GM12878 (cell line): ENCODE measurements around the gene ZNF493. TPM values are rescaled to one million over a fixed set of nuclear protein-coding genes. Genes with fewer than 3 reads are reported as not detected.

Source experiments
- POLR2AphosphoS2 ChIP-seq: IDR thresholded peaks from 2 replicates; pipeline ENCODE4 v1.6.1; 2011; ENCODE audit warnings: low read depth, mild to moderate bottlenecking, low read length, improper control_type of control experiment, moderate library complexity
- REST ChIP-seq: IDR thresholded peaks from 2 replicates; pipeline ENCODE4 v1.6.1; 2012; ENCODE audit warnings: mild to moderate bottlenecking, low read depth, low read length
- SKIL ChIP-seq: fragments of 450-650 bp; IDR thresholded peaks from 2 replicates; pipeline ENCODE4 v1.6.1; 2017; ENCODE audit warnings: mild to moderate bottlenecking, low read depth, inconsistent platforms; ENCODE audit not compliant: poor library complexity, severe bottlenecking
- STAT3 ChIP-seq: IDR thresholded peaks from 2 replicates; pipeline ENCODE4 v1.6.1; 2011; ENCODE audit warnings: low read depth, low read length, improper control_type of control experiment
- TARDBP ChIP-seq: IDR thresholded peaks from 2 replicates; pipeline ENCODE4 v1.6.1; 2016; ENCODE audit warnings: borderline replicate concordance
- TCF3 ChIP-seq: IDR thresholded peaks from 2 replicates; pipeline ENCODE4 v1.6.1; 2012; ENCODE audit warnings: low read depth, mild to moderate bottlenecking, low read length, borderline replicate concordance; ENCODE audit not compliant: insufficient read depth
- ZBTB4 ChIP-seq: fragments of 450-650 bp; formaldehyde crosslinking; IDR thresholded peaks from 2 replicates; pipeline ENCODE4 v1.4.0; 2022; ENCODE audit warnings: mild to moderate bottlenecking, moderate library complexity
- polyA plus RNA-seq, 11 experiments: library from polyadenylated mRNA; depleted of rRNA in 4 of 11; unstranded in 6 of 11; stranded (reverse) in 5 of 11; fragments of >200 nt; fragmentation: Nextera tagmentation in 4 of 11; fragmentation: Illumina TruSeq in 1 of 11; extraction: Ambion mirVana in 4 of 11; extraction: Trizol in 1 of 11; gene quantifications; 1 replicate in 1 of 11; 2 replicates in 10 of 11; pipeline versions ENCODE4 v1.2.1 to v1.2.3, GENCODE V29; 2011 to 2016; ENCODE audit warnings: inconsistent platforms in 2 of 11, missing spikeins in 2 of 11, low read depth in 1 of 11
- total RNA-seq, 4 experiments: library from RNA; depleted of rRNA in 3 of 4; stranded (reverse); fragments of >200 nt in 3 of 4; fragmentation: Illumina TruSeq in 1 of 4; extraction: Trizol in 1 of 4; gene quantifications; 2 replicates each; pipeline versions ENCODE4 v1.2.1 to v1.2.3, GENCODE V29; 2013 to 2021

Gene ZNF493
- total and polyA plus RNA-seq, 10 of the 15 experiments (the other 5 are each of a cell fraction or from before 2014, with no cell fraction given): 2.9 to 17.6 (median 8.3) TPM

GRCh38 chr19:21396121-21396520 is 812 bp upstream of the ZNF493 start (continued):
- TF ChIP-seq REST (no peak), TARDBP (no peak), TCF3 (no peak), STAT3 (no peak), POLR2AphosphoS2 (no peak), ZBTB4 (CRISPR knock-in tag) (no peak), SKIL (no peak)
- TF ChIP-seq, all 136 proteins: peak for 0
